HepG2 (cell line): ENCODE measurements around the gene CASP7. TPM values are rescaled to one million over a fixed set of nuclear protein-coding genes. Genes with fewer than 3 reads are reported as not detected.

ENCODE experiments used
- microRNA-seq: library from miRNA; unstranded; fragments of <30 nt; microRNA quantifications from one replicate; pipeline ENCODE4, GENCODE V29; 2020
- polyA plus RNA-seq, 8 experiments: library from polyadenylated mRNA; depleted of rRNA in 3 of 8; stranded (reverse) in 7 of 8; unstranded in 1 of 8; fragments of >200 nt; fragmentation: Illumina TruSeq in 4 of 8; extraction: Trizol in 4 of 8; gene quantifications; 2 replicates each; pipeline versions ENCODE4 v1.2.1 to v1.2.3, GENCODE V29; 2011 to 2016; ENCODE audit warnings: low read depth in 4 of 8, missing spikeins in 1 of 8, mixed read lengths in 1 of 8; ENCODE audit not compliant: insufficient read depth in 1 of 8
- total RNA-seq, 5 experiments: library from RNA; depleted of rRNA; stranded (reverse); fragments of >200 nt; fragmentation: Illumina TruSeq; extraction: Trizol; gene quantifications; 2 replicates each; pipeline ENCODE4 v1.2.3, GENCODE V29; 2016; ENCODE audit warnings: low read depth in 1 of 5

The CASP7 gene
- total and polyA plus RNA-seq, 2 of the 13 experiments (the other 11 are each of a cell fraction or from before 2014, with no cell fraction given) = 11.9 to 39.3 TPM

Small RNAs within 50 kb of the gene (microRNA-seq; reads per million reads assigned to microRNA genes)
- gene MIR4483 = not detected

Other genes starting within 250 kb of the CASP7 start
- gene HABP2, start 126.9 kb upstream of the CASP7 start, total RNA-seq (2016; rRNA removed; fragmentation: Illumina TruSeq; extraction: Trizol) = 0.13 TPM in 1 of 2 replicates, not detected in the other
- gene HABP2, start 126.9 kb upstream of the CASP7 start, polyA plus RNA-seq (2011; rRNA removed) = 0.12 TPM in 2 replicates
- not detected in 2 replicates for gene NRAP, start 15.9 kb upstream of the CASP7 start, total RNA-seq (2016; rRNA removed; fragmentation: Illumina TruSeq; extraction: Trizol)
- gene NRAP, start 15.9 kb upstream of the CASP7 start, polyA plus RNA-seq (2011; rRNA removed) = not detected in 2 replicates
- not detected in 2 replicates for gene PLEKHS1, start 71.8 kb downstream of the CASP7 start, total RNA-seq (2016; rRNA removed; fragmentation: Illumina TruSeq; extraction: Trizol)
- gene PLEKHS1, start 71.8 kb downstream of the CASP7 start, polyA plus RNA-seq (2011; rRNA removed) = not detected in 2 replicates
- gene DCLRE1A, start 174.2 kb downstream of the CASP7 start, total RNA-seq (2016; rRNA removed; fragmentation: Illumina TruSeq; extraction: Trizol) = 19.6 and 32.5 TPM in 2 replicates
- 5.0 and 6.2 TPM in 2 replicates for gene DCLRE1A, start 174.2 kb downstream of the CASP7 start, polyA plus RNA-seq (2011; rRNA removed)
- gene NHLRC2, start 174.7 kb downstream of the CASP7 start, total RNA-seq (2016; rRNA removed; fragmentation: Illumina TruSeq; extraction: Trizol) = 12.7 and 18.4 TPM in 2 replicates
- 6.3 and 7.6 TPM in 2 replicates for gene NHLRC2, start 174.7 kb downstream of the CASP7 start, polyA plus RNA-seq (2011; rRNA removed)